ENCODE results near the gene NPY2R.

The NPY2R gene

GRCh38 chr4:155252327-155252726 lies 43.9 kb downstream of the NPY2R start:
- no peak for FAIRE-seq

- no peak for FAIRE-seq
Measured at GRCh38 chr4:155263480-155263879, 55.0 kb downstream of the NPY2R start.

GRCh38 chr4:155265113-155265512 lies 56.7 kb downstream of the NPY2R start:
- FAIRE-seq, result no peak
